ENCODE measurements around the gene FAM131A.

DNA sequence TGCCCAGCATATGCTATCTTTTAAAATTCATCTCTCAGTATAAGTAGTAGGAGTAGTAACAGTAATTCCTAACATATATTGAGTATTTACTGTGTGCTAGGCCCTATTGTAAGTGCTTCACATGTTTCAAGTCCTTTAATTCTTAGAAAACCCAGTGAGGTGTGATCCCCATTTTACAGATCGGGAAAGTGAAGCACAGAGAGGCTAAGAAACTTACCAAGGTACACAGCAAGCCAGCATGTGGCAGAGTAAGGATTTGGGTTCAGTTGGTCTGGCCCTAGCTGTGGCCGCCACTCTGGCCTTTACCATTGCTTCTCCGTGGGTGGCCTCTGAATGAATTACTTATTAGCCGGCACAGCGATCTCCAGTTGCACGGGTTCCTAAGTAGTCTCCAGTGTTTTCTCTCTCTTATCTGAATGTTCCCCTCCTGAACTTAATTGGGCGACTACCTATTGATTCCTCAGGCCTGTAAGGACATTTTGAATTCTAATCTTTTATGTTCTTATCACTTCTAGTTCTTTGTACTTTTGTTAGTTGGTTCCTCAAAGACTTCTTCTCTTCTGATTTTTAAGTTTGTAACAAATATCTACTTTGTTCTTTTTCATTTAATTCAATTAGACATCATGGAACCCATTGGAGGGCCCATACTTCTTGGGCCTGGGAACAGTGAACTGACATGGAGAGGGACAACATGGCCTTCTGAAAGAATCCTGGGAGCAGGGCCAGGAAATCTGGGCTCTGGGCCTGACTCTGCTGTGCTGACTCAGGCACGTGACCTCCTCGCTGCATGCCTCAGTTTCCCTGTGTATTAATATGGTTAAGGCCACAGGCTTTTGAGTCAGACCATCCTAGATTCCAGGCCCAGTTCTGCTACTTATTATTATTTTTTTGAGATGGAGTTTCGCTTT lies 12.4 kb downstream of the FAM131A start:
- TF ChIP-seq SP1 (IDR thresholded peaks at IDR 0.05) (no peak), RAD21 (IDR thresholded peaks at IDR 0.05) (no peak), FOXA1 (IDR thresholded peaks at IDR 0.05) (no peak), YY1 (IDR thresholded peaks at IDR 0.05) (no peak), JUND (IDR thresholded peaks at IDR 0.05) (no peak), NR2F2 (IDR thresholded peaks at IDR 0.05) (no peak)
- TF ChIP-seq, protein P1, sequence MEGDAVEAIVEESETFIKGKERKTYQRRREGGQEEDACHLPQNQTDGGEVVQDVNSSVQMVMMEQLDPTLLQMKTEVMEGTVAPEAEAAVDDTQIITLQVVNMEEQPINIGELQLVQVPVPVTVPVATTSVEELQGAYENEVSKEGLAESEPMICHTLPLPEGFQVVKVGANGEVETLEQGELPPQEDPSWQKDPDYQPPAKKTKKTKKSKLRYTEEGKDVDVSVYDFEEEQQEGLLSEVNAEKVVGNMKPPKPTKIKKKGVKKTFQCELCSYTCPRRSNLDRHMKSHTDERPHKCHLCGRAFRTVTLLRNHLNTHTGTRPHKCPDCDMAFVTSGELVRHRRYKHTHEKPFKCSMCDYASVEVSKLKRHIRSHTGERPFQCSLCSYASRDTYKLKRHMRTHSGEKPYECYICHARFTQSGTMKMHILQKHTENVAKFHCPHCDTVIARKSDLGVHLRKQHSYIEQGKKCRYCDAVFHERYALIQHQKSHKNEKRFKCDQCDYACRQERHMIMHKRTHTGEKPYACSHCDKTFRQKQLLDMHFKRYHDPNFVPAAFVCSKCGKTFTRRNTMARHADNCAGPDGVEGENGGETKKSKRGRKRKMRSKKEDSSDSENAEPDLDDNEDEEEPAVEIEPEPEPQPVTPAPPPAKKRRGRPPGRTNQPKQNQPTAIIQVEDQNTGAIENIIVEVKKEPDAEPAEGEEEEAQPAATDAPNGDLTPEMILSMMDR (IDR thresholded peaks at IDR 0.05; ENCODE audit: low read depth, low read length, missing input control): no peak
